SH-SY5Y (cell line): ENCODE measurements around the gene PCDHGB3.
"Not testable (repeated sequence)": the region's sequence is repeated elsewhere in the genome, so short reads cannot be mapped to it uniquely, and the experiment has no call there.

Source experiments
- GATA2 ChIP-seq: IDR thresholded peaks from 2 replicates; pipeline ENCODE4 v1.6.1; 2011; ENCODE audit warnings: mild to moderate bottlenecking, low read depth, low read length
- GATA3 ChIP-seq: IDR thresholded peaks from 2 replicates; pipeline ENCODE4 v1.6.1; 2011; ENCODE audit warnings: low read depth, mild to moderate bottlenecking, low read length, moderate library complexity

The PCDHGB3 gene

DNA sequence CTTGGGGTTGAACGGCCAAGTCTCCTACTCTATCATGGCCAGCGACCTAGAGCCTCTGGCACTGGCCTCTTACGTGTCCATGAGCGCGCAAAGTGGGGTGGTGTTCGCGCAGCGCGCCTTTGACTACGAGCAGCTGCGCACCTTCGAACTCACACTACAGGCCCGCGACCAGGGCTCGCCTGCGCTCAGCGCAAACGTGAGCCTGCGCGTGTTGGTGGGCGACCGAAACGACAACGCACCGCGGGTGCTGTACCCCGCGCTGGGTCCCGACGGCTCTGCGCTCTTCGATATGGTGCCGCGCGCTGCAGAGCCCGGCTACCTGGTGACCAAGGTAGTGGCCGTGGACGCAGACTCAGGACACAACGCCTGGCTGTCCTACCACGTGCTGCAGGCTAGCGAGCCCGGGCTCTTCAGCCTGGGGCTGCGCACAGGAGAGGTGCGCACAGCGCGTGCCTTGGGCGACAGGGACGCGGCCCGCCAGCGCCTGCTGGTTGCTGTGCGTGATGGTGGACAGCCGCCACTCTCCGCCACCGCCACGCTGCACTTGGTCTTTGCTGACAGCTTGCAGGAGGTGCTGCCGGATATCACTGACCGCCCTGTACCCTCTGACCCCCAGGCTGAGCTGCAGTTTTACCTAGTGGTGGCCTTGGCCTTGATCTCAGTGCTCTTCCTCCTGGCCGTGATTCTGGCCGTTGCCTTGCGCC lies 29.7 kb downstream of the PCDHGB3 start:
- no peak for TF ChIP-seq GATA2
- no peak for TF ChIP-seq GATA3

DNA sequence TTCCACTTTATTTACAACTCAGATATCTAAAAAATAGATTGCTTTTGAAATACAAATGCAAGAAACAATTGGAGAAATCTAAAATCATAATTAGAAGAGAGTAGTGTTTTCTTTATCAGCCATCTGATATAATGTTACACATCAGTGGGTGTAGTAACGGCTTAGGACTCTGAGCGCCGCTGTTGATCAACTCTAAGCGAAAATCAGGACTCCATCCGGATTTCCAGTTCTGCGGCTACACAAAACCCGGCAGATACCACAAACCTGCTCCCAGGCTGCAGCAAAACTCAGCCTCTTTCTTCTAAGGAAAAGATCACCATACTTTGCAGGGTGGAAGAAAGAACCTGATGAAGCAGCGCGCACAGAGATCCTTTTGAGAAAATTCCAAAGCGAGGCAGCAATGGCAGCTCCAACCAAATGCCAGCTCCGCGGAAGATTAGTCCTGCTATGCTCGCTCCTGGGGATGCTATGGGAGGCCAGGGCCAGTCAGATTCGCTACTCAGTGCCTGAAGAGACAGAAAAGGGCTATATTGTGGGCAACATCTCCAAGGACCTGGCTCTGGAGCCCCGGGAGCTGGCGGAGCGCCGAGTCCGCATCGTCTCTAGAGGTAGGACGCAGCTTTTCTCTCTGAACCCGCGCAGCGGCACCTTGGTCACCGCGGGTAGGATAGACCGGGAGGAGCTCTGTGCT lies 32.7 kb downstream of the PCDHGB3 start, which contains the start of gene PCDHGA9:
Gene PCDHGA9 (plus strand): TSS at position 226 of the 691 bp plus-strand sequence. CDS start 175 bp downstream, at position 401.
- TF ChIP-seq GATA2 (no peak), GATA3 (no peak)

DNA sequence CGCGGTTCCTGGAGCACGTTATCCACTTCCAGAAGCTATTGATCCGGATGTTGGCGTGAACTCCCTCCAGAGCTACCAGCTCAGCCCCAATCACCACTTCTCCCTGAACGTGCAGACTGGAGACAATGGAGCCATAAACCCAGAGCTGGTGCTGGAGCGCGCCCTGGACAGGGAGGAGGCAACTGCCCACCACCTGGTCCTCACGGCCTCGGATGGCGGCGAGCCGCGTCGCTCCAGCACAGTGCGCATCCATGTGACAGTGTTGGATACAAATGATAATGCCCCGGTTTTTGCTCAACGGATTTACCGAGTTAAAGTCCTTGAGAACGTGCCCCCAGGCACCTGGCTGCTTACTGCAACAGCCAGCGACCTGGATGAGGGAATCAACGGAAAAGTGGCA lies 33.3 kb downstream of the PCDHGB3 start:
- TF ChIP-seq GATA2 (no peak), GATA3 (no peak)

DNA sequence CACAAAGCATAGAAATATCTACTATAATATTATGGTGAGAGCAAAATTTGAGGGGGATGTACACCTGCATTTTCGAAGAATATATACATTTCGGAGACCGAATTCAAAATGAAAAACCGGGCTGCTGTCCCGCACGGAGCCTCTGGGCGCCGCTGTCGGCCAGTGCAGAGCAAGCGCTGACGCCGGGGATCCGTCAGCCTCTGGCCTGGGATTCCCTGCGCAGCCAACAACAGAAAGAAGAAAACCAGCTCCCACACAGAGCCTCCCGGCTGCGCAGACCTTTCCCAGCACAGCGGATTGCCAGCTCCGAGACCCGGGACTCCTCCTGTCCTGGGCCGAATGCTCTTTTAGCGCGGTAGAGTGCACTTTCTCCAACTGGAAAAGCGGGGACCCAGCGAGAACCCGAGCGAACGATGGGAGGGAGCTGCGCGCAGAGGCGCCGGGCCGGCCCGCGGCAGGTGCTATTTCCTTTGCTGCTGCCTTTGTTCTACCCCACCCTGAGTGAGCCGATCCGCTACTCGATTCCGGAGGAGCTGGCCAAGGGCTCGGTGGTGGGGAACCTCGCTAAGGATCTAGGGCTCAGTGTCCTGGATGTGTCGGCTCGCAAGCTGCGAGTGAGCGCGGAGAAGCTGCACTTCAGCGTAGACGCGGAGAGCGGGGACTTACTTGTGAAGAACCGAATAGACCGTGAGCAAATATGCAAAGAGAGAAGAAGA lies 37.9 kb downstream of the PCDHGB3 start, which contains the start of gene PCDHGB6:
Gene PCDHGB6 (plus strand): TSS at position 232 of the 716 bp plus-strand sequence. CDS start 182 bp downstream, at position 414.
- not testable (repeated sequence) for TF ChIP-seq GATA2, GATA3

DNA sequence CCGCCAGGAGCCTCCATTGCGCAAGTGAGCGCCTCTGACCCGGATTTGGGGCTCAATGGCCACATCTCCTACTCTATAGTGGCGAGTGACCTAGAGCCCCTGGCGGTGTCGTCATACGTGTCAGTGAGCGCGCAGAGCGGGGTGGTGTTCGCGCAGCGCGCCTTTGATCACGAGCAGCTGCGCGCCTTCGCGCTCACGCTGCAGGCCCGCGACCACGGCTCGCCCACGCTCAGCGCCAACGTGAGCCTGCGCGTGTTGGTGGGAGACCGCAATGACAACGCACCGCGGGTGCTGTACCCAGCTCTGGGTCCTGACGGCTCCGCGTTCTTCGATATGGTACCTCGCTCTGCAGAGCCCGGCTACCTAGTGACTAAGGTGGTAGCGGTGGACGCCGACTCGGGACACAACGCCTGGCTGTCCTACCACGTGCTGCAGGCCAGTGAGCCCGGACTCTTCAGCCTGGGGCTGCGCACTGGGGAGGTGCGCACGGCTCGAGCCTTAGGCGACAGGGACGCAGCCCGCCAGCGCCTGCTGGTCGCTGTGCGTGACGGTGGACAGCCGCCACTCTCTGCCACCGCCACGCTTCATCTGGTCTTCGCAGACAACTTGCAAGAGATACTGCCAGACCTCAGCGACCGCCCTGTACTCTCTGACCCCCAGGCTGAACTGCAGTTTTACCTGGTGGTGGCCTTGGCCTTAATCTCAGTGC lies 39.7 kb downstream of the PCDHGB3 start:
- TF ChIP-seq GATA2 (no peak), GATA3 (no peak)

DNA sequence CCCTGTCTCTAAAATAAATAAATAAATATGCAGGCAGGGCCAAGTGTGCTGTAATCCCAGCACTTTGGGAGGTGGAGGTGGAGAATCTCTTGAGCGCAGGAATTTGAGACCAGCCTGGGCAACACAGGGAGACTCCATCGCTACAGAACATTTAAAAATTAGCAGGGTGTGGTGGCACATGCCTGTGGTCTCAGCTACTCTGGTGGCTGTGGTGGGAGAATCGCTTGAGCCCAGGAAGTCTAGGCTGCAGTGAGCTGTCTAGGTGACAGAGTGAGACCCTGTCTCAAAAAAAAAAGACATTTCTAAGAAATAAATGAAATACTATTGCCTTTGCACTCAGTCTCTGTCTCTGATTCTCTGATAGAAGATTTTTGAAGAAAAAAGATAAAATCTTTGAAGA lies 41.5 kb downstream of the PCDHGB3 start:
- no peak for TF ChIP-seq GATA2
- TF ChIP-seq GATA3, result no peak

DNA sequence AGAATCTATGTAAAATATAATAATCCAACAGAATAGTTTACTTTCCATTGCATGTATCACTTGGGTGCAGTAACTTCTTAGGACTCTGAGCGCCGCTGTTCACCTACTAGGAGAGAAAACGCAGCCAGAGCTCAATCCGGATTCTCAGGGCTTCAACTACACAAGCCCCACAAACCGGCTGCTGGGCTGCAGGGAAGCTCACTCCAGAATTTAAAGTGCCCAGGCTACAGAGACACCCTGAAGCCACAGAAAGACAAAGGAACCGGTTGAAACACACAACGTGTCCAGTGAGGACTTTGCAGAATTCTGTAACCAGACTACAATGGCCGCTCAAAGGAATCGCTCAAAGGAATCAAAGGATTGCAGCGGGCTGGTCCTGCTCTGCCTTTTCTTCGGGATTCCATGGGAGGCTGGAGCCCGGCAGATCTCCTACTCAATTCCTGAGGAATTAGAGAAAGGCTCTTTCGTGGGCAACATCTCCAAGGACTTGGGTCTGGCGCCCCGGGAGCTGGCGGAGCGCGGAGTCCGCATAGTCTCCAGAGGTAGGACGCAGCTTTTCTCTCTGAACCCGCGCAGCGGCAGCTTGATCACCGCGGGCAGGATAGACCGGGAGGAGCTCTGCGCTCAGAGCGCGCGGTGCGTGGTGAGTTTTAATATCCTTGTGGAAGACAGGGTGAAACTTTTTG lies 43.0 kb downstream of the PCDHGB3 start, which contains the start of gene PCDHGA10:
Gene PCDHGA10 (plus strand): TSS at position 134 of the 686 bp plus-strand sequence. CDS start 189 bp downstream, at position 323.
- no peak for TF ChIP-seq GATA2

DNA sequence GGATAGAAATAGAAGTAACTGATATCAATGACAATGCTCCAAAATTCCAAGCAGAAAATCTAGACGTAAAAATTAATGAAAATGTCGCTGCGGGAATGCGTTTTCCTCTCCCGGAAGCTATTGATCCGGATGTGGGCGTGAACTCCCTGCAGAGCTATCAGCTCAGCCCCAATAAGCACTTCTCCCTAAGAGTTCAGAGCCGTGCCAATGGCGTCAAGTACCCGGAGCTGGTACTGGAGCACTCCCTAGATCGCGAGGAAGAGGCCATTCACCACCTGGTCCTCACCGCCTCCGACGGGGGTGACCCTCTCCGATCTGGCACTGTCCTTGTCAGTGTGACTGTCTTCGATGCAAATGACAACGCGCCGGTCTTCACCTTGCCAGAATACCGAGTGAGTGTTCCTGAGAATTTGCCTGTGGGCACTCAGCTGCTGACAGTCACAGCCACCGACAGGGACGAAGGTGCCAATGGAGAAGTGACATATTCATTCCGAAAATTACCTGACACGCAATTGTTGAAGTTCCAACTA lies 43.6 kb downstream of the PCDHGB3 start:
- TF ChIP-seq GATA3 (no peak), GATA2 (no peak)

DNA sequence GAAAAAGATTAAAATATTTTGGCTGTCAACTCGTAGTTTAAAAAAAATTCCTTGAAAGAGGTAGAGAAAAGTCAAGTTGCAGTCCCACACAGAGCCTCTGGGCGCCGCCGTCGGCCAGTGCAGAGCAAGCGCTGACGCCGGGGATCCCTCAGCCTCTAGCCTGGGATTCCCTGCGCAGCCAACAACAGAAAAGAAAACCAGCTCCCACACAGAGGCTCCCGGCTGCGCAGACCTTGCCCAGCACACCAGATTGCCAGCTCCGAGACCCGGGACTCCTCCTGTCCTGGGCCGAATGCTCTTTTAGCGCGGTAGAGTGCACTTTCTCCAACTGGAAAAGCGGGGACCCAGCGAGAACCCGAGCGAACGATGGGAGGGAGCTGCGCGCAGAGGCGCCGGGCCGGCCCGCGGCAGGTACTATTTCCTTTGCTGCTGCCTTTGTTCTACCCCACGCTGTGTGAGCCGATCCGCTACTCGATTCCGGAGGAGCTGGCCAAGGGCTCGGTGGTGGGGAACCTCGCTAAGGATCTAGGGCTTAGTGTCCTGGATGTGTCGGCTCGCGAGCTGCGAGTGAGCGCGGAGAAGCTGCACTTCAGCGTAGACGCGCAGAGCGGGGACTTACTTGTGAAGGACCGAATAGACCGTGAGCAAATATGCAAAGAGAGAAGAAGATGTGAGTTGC lies 47.6 kb downstream of the PCDHGB3 start, which contains the start of gene PCDHGB7:
Gene PCDHGB7 (plus strand): TSS at position 184 of the 679 bp plus-strand sequence. CDS start 183 bp downstream, at position 367.
- TF ChIP-seq GATA2, GATA3: not testable (repeated sequence)

DNA sequence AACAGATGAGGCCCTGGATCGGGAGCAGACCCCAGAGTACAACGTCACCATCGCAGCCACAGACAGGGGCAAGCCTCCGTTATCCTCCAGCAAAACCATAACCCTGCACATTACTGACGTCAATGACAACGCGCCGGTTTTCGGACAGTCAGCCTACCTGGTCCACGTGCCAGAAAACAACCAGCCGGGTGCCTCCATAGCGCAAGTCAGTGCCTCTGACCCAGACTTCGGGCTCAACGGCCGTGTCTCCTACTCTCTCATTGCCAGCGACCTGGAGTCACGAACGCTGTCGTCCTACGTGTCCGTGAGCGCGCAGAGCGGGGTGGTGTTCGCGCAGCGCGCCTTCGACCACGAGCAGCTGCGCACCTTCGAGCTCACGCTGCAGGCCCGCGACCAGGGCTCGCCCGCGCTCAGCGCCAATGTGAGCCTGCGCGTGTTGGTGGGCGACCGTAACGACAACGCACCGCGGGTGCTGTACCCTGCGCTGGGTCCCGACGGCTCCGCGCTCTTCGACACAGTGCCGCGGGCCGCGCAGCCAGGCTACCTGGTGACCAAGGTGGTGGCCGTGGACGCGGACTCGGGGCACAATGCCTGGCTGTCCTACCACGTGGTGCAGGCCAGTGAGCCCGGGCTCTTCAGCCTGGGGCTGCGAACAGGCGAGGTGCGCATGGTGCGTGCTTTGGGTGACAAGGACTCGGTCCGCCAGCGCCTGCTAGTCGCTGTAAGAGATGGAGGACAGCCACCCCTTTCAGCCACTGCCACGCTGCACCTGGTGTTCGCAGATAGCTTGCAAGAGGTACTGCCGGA lies 49.2 kb downstream of the PCDHGB3 start:
- TF ChIP-seq GATA3 (no peak), GATA2 (no peak)

DNA sequence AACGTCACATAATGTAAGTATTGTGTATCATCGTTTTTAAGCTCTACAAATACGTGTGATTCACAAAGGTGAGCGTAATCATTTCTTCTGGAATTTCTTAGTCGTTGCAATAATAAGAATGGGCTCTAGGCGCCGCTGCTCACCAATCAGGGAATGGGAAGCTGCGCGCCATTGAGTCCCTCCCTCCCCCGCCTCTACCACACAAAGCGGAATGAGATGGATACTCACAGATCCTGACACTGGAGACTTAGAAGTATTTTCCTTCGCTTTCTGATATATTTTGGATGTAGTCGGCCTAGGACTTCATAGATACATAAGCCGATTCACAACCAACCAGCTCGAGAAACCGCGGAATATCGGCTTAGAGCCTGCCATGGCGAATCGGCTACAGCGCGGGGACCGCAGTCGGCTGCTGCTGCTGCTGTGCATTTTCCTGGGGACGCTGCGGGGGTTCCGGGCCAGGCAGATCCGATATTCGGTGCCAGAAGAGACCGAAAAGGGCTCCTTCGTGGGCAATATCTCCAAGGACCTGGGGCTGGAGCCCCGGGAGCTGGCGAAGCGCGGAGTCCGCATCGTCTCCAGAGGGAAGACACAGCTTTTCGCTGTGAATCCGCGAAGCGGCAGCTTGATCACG lies 50.9 kb downstream of the PCDHGB3 start, which contains the start of gene PCDHGA11:
Gene PCDHGA11 (plus strand): TSS at position 197 of the 634 bp plus-strand sequence. CDS start 177 bp downstream, at position 374.
- no peak for TF ChIP-seq GATA3
- TF ChIP-seq GATA2, result no peak
